ENCODE measurements around the gene SSTR3.
"Not testable (repeated sequence)": the region's sequence is repeated elsewhere in the genome, so short reads cannot be mapped to it uniquely, and the experiment has no call there.

Gene SSTR3

DNA sequence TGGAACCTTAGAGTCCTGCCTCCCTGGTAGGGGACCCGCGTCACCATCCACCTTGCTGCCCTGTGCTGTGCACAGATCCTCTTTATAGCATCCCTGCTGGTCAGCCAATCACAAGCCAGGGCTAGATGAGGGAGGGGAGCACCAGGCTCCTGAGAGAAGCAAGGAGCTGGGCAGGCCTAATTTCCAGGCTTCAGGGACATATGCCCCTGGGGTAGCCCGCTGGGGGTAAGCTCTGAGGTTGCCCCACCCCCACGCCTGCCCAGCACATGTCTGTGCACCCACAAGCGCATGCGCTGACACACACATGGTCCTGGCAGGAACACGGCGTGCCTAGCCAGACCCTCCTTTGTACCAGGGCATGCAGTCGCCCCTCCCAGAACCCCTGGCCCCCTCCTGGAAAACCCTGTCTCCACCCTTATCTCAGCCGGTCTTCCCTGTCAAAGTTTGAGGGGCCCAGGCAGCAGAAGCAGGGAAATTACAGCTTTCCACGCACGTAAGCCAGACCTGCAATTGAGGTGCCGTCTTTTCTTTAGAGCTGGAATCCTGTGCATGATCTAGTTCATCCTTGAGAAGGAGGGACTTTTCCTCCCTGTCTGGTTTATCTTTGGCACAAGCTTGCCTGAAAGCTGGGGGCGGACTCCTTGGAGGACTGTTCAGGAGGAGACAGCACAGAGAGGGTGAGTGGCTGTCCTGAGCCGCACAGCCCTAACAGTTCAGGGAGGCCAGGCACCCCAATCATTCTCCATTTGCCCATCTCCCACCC, 2.1 kb downstream of the SSTR3 start:
- no peak for DNase-seq (ENCODE audit: low read depth)

DNA sequence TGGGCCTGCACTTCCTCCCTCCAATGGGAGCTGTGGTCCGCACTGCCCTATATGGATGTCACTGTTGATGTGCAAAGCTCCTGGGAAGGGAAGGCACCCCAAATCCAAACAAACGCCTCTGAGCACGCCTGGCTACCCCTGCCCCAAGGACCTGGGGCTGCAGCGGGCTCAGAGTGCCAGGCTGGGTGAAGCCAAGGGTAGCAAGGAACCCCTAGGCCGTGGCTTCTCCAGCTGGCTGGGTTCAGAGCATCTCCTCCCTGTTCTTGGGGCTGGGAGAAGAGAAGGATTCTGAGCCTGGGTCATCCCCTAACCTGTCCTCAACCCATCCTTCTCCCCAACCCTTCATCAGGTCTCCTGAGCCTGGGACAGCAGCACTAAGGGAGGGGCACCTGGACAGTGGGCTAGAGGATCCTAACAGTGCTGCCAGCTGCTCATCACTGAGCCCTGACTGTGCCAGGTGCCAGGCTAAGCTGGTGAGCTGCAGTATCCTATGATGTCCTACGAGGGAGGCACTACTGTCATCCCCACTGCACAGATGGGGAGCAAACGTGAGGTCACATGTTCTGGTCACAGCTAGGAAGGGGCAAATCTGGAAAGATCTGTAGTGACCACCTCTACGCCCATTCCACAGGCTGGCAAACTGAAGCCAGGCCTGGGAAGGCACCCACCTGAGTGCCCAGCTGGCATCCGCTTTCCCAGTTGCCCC, 3.0 kb downstream of the SSTR3 start:
- no peak for DNase-seq (ENCODE audit: low read depth)

DNA sequence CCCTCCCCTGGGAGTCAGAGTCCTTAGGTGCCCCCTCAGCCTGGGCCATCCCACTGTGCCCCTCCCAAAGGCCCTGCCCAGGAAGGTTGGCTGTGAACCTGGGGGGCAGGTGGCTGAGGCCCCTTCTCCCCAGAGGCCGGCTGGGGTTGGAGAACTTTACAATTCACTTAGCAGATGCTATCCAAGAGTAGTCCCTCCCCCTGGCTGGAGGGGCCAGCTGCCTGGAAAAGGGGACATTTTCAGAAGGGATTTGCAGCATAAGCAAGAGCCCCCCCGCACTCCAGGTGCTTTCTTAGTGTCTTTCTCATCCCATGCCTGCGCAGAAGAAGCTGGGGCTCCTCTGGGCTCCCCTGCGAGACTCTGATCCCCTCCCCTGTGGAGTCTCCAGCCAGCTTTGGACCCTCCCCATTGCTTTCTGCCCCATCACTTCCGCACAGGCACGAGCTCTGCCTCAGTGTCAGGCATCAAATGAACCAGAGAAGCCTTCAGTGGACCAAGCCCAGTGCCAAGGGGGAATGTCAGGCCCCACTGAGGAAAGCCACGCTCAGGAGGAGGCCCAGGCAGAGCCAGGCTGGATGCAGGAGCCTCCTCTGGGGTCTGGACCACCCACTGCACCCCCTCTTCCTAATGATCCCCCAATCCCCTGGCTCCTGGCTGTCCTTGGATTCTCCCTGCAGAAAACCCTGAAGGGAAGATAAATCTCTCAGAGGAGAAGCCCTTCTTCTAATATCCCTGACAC, 3.7 kb downstream of the SSTR3 start:
- DNase-seq (ENCODE audit: low read depth), result no peak

DNA sequence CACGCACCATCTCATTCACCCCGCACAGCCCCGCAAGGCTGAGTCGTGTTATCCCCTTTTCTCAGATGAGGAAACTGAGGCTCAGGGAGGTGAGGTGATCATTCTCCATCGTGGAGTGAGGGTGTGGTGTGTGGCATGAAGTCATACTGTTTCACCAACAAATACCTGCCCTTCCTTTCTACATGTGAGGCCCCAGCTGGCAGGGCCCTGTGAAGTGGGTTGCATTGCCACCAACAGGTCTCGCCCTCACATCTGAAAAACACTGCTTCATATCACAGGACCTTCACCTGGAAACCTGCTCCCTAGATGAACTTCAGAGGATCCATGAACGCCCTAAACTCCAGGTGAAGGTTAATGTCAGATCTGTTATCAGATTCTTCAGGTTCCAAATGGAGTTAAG, 4.3 kb downstream of the SSTR3 start:
- no peak for DNase-seq (ENCODE audit: low read depth)

DNA sequence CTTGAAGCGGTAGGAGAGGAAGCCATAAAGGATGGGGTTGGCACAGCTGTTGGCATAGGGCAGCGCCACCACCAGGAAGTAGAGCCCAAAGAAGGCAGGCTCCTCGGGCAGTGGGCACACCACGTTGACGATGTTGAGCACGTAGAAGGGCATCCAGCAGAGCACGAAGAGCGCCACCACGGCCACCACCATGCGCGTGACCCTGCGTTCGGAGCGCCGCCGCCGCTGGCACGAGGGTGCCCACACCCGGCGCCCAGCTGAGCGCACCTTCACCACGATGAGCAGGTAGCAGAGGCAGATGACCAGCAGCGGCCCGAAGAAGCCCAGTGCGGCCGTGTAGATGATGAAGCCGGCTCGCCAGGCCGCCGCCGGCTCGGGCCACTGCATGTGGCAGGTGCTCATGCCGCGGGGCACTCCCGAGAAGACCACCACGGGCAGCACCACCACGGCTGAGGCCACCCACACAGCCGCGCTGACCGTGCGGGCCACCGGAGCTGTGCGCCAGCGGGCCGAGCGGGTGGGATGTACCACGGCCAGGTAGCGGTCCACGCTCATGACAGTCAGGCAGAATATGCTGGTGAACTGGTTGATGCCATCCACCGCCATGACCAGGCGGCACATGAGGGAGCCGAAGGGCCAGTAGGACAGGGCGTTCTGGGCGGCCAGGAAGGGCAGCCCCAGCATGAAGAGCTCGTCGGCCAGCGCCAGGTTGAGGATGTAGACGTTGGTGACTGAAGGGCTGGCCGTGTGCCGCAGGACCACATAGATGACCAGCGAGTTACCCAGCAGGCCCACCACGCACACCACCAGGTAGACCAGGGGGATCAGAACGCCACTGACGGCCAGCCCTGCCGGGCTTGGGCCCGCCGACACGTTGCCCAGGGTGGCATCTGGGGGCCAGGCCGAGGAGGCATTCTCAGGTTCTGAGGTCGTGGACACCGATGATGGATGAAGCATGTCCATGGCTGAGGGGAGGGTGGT, 5.1 kb downstream of the SSTR3 start:
- DNase-seq (ENCODE audit: low read depth), result no peak

DNA sequence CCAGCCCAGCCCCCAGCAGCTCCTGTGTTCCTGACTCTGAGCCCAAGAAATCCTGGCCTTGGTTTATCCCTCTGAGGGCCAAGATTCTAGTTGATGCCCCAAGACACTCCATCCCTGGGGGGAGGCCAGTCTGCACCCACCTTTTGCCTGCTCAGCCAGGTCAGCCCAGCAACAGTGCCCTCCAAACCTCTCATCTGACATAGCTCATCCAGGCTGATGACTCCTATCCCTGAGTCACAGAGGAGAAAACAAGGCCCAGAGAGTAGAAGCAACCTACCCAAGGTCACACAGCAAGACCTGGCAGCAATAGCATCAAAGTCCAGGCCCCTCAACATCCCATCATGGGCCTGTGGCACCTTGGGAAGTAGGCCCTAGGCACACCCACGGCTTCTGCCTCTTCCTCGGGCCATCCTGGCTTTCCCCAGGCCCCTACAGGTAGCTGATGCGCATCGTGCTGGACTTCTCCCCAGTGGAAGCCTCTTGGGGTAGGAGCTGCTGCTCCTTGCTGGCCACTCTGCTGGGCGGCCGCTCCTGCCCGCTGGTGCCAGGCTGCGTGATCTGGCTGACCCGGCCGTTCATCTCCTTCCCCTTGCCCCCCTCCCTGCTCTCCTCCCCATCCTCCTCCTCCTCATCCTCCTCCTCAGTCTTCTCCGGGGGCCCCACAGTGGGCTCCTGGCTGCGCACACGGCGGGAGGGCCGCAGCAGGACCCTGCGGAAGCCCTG, 6.0 kb downstream of the SSTR3 start:
- DNase-seq (ENCODE audit: low read depth), result no peak

DNA sequence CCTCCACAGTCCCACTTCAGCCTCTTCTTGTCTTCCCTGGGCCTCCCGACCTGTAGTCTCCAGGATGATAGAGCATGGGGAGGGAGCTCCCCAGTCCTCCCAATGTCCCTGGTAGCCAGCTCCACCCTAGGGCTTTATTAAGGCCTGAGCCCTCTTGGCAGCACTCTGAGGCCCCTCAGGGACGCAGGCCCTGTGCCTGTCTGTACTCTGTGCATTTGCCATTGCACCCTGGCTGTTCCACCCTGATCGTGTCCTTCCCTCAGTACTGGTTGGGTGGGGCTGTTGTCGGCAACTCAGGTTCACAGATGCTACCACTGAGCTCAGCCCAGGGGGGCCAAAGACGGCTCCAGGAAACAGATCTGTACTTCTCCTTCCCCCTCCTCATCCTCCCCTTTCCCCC, 7.2 kb downstream of the SSTR3 start:
- no peak for DNase-seq (ENCODE audit: low read depth)

DNA sequence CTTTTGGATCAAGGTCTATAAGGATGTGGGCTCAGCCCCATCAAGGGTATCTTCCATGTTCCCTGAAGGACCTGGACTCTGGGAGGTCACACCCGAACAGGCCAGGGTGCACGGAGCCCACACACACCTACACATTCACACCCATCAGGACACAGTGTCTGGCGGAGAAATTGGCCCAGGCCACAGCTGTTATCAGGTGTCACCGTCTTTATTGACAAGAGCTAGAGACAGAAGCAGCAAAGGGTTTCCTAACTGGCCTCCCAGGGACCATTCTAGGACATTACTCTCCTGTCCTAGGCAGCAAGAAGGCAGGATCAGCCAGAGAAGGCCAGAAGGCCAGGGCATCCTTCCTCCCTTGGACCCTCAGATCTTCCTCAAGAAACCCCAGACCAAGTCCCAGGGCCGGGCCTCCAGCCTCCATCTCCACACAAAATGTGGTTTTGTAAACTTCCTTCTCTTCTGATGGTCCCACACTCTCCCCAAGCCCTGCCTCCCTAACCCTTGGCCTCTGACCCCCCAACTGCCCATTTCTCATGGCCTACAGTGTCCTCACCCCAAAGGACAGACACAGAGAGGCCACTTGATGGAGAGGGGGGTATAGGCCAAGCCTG, 8.1 kb downstream of the SSTR3 start:
- DNase-seq (ENCODE audit: low read depth), result no peak

DNA sequence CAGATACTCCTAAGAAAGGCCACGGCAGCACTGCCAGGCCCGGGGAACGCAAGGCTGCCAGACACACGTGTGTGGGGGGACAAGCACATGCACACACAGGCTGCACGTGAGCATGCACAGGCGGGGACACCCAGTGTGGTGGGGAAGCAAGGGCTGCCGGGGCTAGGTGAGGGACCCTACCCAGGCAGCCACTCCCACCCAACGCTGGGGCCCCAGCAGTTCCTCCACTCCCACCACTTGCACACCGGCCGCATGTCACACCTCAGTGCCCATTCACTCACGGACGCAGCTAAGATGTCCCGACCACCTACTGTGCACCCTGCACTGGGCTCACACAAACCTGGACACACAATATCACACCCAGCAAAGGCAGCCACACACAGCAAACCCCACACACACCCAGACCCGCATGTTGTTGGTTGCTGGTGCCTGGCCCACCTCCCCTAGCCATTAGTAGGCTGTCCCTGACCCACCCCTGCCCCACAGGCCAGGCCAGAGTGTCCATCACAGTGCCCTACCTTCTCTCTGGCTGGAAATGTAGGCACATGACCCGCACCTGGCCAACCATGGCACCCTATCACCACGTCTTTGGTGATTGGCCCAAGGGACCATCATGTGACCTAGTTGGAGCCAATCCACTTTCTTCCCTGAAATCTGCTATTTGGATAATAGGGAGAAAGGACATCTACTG, 8.8 kb downstream of the SSTR3 start:
- no peak for DNase-seq (ENCODE audit: low read depth)

DNA sequence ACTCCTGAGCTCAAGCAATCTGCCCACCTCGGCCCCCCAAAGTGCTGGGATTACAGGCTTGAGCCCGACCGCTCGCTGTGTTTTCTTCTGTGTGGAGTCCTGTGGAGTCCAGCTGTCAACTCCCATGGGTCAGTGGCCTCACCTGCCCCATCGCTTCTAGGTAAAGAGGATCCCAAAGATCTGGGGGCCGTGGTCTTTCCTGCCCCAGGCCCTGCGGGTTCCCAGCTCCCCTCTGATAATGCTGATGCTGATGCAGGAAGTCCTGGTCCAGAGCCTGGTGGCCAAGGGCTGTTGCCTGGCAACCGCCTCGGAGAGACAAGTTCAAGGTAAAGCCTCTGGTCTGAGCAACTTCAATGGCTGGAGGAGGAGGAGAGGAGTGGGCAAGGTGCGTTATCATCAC, 9.6 kb downstream of the SSTR3 start:
- DNase-seq (ENCODE audit: low read depth), result no peak

DNA sequence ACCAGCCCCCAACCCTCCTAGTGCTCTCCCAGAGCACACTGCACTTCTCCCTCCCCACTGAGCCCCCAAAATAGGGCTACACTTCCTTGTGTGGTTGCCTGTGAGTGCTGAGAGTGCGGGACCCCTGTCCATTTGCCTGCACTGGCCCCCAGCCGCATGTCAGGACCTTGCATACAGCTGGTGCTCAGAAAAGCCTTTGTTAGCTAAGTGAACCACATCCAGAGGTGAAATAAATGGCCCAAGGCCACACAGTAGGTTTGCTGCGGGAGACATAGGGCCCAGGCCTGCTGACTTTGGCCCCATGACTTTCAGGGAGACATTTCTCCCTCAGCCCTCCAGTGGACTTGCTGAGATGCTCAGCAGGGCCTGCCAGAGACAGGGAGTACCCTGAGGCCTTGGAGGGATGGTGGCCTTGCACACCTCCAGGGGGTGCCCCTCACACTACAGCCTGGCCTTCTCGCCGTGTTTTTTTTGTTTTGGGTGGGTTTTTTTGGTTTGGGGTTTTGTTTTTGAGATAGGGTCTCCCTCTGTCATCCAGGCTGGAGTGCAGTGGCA, 10.2 kb downstream of the SSTR3 start:
- DNase-seq (ENCODE audit: low read depth), result no peak

DNA sequence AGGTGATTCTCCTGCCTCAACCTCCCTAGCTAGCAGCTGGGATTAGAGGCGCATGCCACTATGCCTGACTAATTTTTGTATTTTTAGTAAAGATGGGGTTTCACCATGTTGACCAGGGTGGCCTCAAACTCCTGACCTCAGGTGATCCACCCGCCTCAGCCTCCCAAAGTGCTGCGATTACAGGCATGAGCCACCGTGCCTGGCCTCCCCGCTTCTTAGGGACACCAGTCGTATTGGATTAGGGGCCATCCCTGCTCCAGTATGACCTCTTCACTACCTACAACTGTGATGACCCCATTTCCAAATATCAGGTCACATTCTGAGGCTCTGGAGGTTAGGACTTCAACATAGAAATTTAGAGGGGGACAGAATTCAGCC, 10.8 kb downstream of the SSTR3 start:
- not testable (repeated sequence) for DNase-seq (ENCODE audit: low read depth)

DNA sequence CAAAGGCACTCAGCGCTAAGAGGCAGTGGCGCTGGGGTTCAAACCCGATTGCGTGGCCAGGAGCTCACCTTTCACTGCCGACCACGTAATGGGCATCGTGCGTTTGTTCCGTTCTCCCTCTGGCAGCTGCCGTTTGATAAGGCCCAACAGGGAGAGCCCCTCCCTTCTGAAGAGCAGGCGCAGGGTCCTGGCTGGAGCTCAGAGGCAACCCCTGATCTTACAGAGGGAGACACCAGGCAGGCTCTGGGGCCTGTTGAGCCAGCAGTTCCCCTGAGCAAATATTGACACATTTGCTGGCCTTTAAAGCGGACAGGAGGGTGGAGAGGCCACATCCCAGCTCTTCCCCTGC, 12.5 kb downstream of the SSTR3 start:
- DNase-seq (ENCODE audit: low read depth), result no peak

DNA sequence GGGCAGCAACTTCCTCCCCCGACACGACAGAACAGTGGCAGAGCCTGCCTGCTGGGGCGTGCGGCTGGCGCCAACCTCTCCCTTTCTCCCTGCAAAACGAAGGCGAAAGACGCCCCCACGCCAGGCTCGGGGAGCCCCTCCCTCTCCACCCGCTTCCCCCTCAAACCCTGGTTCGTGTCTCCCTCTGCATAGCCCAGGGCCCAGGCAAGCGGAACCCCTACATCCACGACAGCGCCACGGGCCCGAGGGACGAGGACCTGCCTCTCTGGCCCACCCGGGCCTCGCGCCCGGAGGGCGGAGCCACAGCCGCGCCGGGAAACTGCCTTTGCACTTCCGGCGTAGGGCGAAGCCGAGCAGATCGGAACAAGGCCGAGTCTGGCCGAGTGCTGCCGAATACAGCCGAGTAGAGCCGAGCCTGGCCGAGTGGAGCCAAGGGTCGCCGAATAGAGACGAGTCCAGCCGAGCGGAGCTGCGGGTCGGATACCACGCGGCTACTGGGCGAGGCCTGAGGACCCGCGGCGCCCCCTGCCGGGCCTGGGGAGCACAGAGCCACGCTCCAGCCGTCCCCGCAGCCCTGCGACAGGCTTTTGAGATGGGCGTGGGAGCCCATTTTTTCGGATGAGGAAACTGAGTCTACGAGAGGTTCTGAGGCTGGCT, 13.0 kb downstream of the SSTR3 start:
- DNase-seq (ENCODE audit: low read depth), result peak; percentile 92

DNA sequence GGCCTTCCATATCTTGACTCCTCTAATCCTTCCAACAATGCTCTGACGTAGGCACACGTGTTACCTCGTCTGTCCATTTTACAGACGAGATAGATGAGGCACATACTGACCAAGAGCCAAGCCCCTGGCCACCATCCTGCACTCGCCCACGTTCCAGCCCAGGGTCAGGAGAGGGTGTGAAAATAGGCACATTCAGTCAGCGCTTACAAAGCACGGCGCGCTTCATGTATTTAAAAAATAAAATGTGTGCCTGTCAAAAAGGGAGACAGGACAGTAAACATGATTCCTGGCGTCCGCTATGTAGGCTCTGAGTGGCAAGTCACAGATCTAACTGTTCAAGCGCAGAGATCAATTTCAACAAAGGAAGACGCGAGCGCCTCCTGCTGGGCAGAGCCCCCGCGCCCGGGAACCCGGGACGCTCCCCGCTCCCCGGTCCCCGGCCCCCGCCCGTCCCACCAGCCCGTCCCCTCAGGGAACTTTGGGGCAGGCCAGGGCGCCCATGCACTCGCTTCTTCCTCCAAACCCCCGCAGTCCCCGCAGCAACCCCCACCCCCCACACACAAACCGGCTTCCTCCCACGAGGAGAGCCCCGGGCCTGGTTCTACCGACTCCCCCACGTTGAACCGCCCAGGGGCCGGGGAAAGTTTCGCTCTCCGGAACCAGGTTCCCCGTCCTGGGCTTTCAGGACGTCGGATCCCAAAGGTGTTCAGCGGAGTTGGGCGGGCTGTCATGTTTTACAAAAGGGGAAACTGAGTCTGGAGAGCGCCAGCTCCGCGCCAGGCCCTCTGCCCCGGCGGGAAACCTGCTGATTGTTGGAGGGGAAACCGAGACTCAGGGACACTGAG, 13.8 kb downstream of the SSTR3 start:
- no peak for DNase-seq (ENCODE audit: low read depth)

DNA sequence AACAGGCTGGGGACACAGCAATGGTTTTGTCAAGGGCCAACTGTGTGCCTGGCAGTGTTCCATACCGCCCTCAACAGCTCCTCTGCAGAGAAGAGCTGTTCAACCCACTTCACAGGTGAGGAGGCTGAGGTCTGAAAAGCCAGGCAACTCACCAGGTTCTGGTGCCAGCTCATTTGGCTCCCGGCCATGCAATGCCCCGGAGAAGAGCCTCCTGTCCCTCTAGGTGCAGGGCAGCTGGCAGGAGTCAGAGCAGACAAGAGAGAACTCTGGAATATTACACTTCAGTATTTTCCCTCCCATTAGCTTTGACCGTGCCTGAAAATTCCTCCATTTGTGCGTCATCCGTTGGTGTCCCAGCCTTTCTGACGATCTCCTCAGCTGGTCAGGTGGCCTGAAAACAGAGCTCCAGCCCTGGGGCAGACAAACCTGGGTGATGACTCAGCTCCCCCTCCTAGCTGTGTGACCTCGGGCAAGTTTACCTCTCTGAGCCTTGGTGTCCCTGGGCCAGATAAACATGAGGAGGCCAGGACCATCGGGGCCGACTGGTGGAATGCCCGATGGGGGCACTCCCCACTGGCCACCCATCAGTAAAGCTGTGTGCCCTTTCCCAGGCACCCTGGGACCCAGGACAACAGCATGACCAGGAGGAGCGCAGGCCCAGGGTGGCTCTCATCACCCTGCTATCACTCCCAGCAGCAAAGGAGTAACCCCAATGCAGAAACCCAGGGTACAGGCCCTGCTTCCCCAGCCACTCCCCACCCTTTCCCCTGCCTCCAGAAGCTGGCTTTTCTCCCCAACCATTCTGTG, 14.6 kb downstream of the SSTR3 start:
- no peak for DNase-seq (ENCODE audit: low read depth)
